K562 (cell line): ENCODE results near the gene NTRK1. TPM values are rescaled to one million over a fixed set of nuclear protein-coding genes. Genes with fewer than 3 reads are reported as not detected.

ENCODE experiments used
- ATAC-seq: fragments of 200-7000 bp; cut with Tn5 transposase; 3 replicates; pipeline ENCODE4 v1.9.1; 2020; ENCODE audit warnings: moderate library complexity
- BruUV-seq: library from RNA; stranded (reverse); fragments of 400-500 nt; replicated peaks from 2 replicates; lab custom pipeline; 2021; lab: Mats Ljungman, UMichigan
- CTCF ChIA-PET: fragments of 300-600 bp; formaldehyde crosslinking; extraction: SDS; loops from one replicate; lab custom pipeline; 2021; ENCODE audit warnings: low intra/inter-chr PET ratio; lab: Yijun Ruan, JAX
- POLR2A ChIA-PET: fragments of 300-600, 350-650 bp; sonication (Branson Sonifier 250); formaldehyde crosslinking; extraction: SDS; loops from one replicate; lab custom pipeline; 2021; ENCODE audit warnings: antibody characterized with exemption, inconsistent platforms; lab: Yijun Ruan, JAX
- DNase-seq, 4 experiments: peaks; one replicate each; pipeline versions ENCODE4 v3.0.0 to v3.0.0-alpha.2; 2011 to 2018; ENCODE audit warnings: low spot score in 3 of 4, mixed read lengths in 3 of 4; ENCODE audit errors: extremely low read depth in 1 of 4
- FAIRE-seq: peaks from 2 replicates; lab custom pipeline; 2011; peaks lifted over from hg19 to GRCh38; lab: Jason Lieb, UNC
- H2AFZ ChIP-seq: 2 replicates; pipeline ENCODE4 v1.6.0; 2011; ENCODE audit warnings: low read depth, low read length, control low read depth, inconsistent platforms
- H3K27ac ChIP-seq: fragments of 200-600 bp; 3 replicates; pipeline ENCODE4 v1.8.0; 2011; ENCODE audit warnings: low read depth, mild to moderate bottlenecking, control low read depth, inconsistent platforms, low read length, moderate library complexity, mixed read lengths; ENCODE audit errors: extremely low read depth
- H3K27me3 ChIP-seq, 2 experiments: fragments of 300-600 bp in 1 of 2; 2 replicates in 1 of 2; 3 replicates in 1 of 2; pipeline versions ENCODE4 v1.6.0 to v1.8.0; 2011; ENCODE audit warnings: inconsistent platforms in 2 of 2, low read length in 2 of 2, mild to moderate bottlenecking in 1 of 2, mixed read lengths in 1 of 2, moderate library complexity in 1 of 2; ENCODE audit not compliant: control insufficient read depth in 2 of 2, insufficient read depth in 2 of 2
- H3K36me3 ChIP-seq: fragments of 300-600 bp; 3 replicates; pipeline ENCODE4 v1.8.0; 2011; ENCODE audit warnings: mild to moderate bottlenecking, low read length, inconsistent platforms; ENCODE audit not compliant: control insufficient read depth, insufficient read depth
- H3K4me1 ChIP-seq, 2 experiments: fragments of 200-600 bp in 1 of 2; replicated peaks in 1 of 2; 2 replicates in 1 of 2; 3 replicates in 1 of 2; pipeline versions ENCODE4 v1.5.1 to v1.8.0; 2011; ENCODE audit warnings: inconsistent platforms in 2 of 2, low read length in 2 of 2, mild to moderate bottlenecking in 1 of 2, mixed read lengths in 1 of 2, moderate library complexity in 1 of 2; ENCODE audit not compliant: control insufficient read depth in 2 of 2, insufficient read depth in 2 of 2
- H3K4me2 ChIP-seq: 2 replicates; pipeline ENCODE4 v1.6.1; 2011; ENCODE audit warnings: low read length, control low read depth, inconsistent platforms, mixed read lengths; ENCODE audit not compliant: insufficient read depth
- H3K4me3 ChIP-seq: fragments of 200-600 bp; sonication (generic), shearing (Covaris generic); 2 replicates; pipeline ENCODE4 v1.5.1; 2016; ENCODE audit warnings: control low read depth, inconsistent platforms
- H3K79me2 ChIP-seq: fragments of 200-600 bp; 3 replicates; pipeline ENCODE4 v1.8.0; 2011; ENCODE audit warnings: low read length, inconsistent platforms; ENCODE audit not compliant: control insufficient read depth, insufficient read depth
- H3K9ac ChIP-seq, 2 experiments: 2 replicates each; pipeline versions ENCODE4 v1.6.0 to v1.6.1; 2011; ENCODE audit warnings: low read depth in 2 of 2, low read length in 2 of 2, control low read depth in 1 of 2, inconsistent platforms in 1 of 2, mild to moderate bottlenecking in 1 of 2, mixed read lengths in 1 of 2; ENCODE audit not compliant: insufficient read depth in 1 of 2
- H3K9me1 ChIP-seq: one replicate; pipeline ENCODE4 v1.6.0; 2011; ENCODE audit warnings: inconsistent platforms, mild to moderate bottlenecking, low read length, moderate library complexity; ENCODE audit not compliant: control insufficient read depth, insufficient read depth
- H3K9me3 ChIP-seq: replicated peaks from 2 replicates; pipeline ENCODE4 v1.5.1; 2011; ENCODE audit warnings: low read depth, low read length, inconsistent platforms; ENCODE audit not compliant: control insufficient read depth, insufficient read depth
- H4K20me1 ChIP-seq: replicated peaks from 2 replicates; pipeline ENCODE4 v1.6.1; 2011; ENCODE audit warnings: low read length, inconsistent platforms, mixed read lengths; ENCODE audit not compliant: control insufficient read depth, insufficient read depth
- ARHGAP35 ChIP-seq: fragments of 450-650 bp; IDR thresholded peaks from 2 replicates; pipeline ENCODE4 v1.6.1; 2018; ENCODE audit not compliant: partially characterized antibody
- BCL6 ChIP-seq: fragments of 250-450 bp; sonication (Bioruptor Pico); IDR thresholded peaks from 2 replicates; pipeline ENCODE4 v1.4.0; 2020
- CEBPG ChIP-seq, 3 experiments: fragments of 200-800 bp in 1 of 3; sonication (Bioruptor generic) in 1 of 3; sonication (generic) in 1 of 3; formaldehyde crosslinking in 1 of 3; IDR thresholded peaks in 2 of 3; conservative IDR thresholded peaks in 1 of 3; 2 replicates each; pipeline versions ENCODE4 v1.6.1 to v1.8.0; 2016 to 2022; ENCODE audit warnings: missing compliant biosample characterization in 2 of 3, missing genetic modification characterization in 2 of 3, mild to moderate bottlenecking in 1 of 3, missing genetic modification reagents in 1 of 3
- EP400 ChIP-seq: fragments of 450-650 bp; IDR thresholded peaks from 2 replicates; pipeline ENCODE4 v1.6.1; 2017; ENCODE audit warnings: antibody characterized with exemption, mild to moderate bottlenecking, moderate library complexity
- HMG20B ChIP-seq: fragments of 250-450 bp; sonication (Bioruptor Pico); IDR thresholded peaks from 2 replicates; pipeline ENCODE4 v1.5.0; 2021; ENCODE audit warnings: mild to moderate bottlenecking
- KDM1A ChIP-seq, 2 experiments: fragments of 450-650 bp; IDR thresholded peaks; 2 replicates each; pipeline ENCODE4 v1.6.1; 2016; ENCODE audit warnings: mild to moderate bottlenecking in 2 of 2
- KLF16 ChIP-seq: IDR thresholded peaks from 2 replicates; pipeline ENCODE4 v1.6.1; 2016; ENCODE audit warnings: antibody characterized with exemption
- NEUROD1 ChIP-seq: fragments of 150-350 bp; IDR thresholded peaks from 2 replicates; pipeline ENCODE4 v1.6.1; 2014; ENCODE audit warnings: borderline replicate concordance, low read length, low read depth; ENCODE audit not compliant: partially characterized antibody
- NR2C2 ChIP-seq, 2 experiments: fragments of 200-800 bp in 1 of 2; sonication (Bioruptor generic) in 1 of 2; sonication (generic) in 1 of 2; formaldehyde crosslinking in 1 of 2; IDR thresholded peaks; 2 replicates each; pipeline versions ENCODE4 v1.6.1 to v1.8.0; 2016 to 2022; ENCODE audit warnings: mild to moderate bottlenecking in 1 of 2, missing compliant biosample characterization in 1 of 2, missing genetic modification characterization in 1 of 2, missing genetic modification reagents in 1 of 2
- POLR2G ChIP-seq: fragments of 200-400 bp; formaldehyde crosslinking; IDR thresholded peaks from 2 replicates; pipeline ENCODE4 v1.6.1; 2017; ENCODE audit warnings: low read depth, mild to moderate bottlenecking, antibody characterized with exemption, low read length, moderate library complexity
- RBM39 ChIP-seq: fragments of 200-400 bp; formaldehyde crosslinking; optimal IDR thresholded peaks from 2 replicates; pipeline ENCODE3; 2018; ENCODE audit warnings: low read depth, low read length
- SMARCA4 ChIP-seq: fragments of 450-650 bp; IDR thresholded peaks from 2 replicates; pipeline ENCODE4 v1.6.1; 2016
- ZNF134 ChIP-seq: fragments of 250-450 bp; sonication (Bioruptor Pico); conservative IDR thresholded peaks from 2 replicates; pipeline ENCODE4 v1.4.0; 2020
- ZNF263 ChIP-seq: sonication (generic); formaldehyde crosslinking; IDR thresholded peaks from 2 replicates; pipeline ENCODE4 v1.8.0; 2022; ENCODE audit warnings: mild to moderate bottlenecking, missing genetic modification reagents, borderline replicate concordance
- ZNF445 ChIP-seq: fragments of 250-450 bp; sonication (Bioruptor Pico); IDR thresholded peaks from 2 replicates; pipeline ENCODE4 v1.4.0; 2020; ENCODE audit warnings: low read depth, mild to moderate bottlenecking, moderate library complexity
- ZNF785 ChIP-seq: fragments of 250-450 bp; sonication (Bioruptor Pico); IDR thresholded peaks from 2 replicates; pipeline ENCODE4 v1.4.0; 2020; ENCODE audit warnings: mild to moderate bottlenecking
- WGBS: fragments of 100-300 bp; shearing (Covaris generic); methylation state at CpG from one replicate; pipeline ENCODE4 v1.1.6; 2016; ENCODE audit warnings: low coverage, mixed read lengths; ENCODE audit not compliant: insufficient coverage; ENCODE audit errors: missing lambda C conversion rate; 5-methylcytosine and 5-hydroxymethylcytosine counted together
- in situ Hi-C: fragments of 300-500 bp; cut with MboI; formaldehyde crosslinking; loops from 4 replicates; pipeline ENCODE4 v1.15.0; 2018; ENCODE audit warnings: inconsistent platforms, mixed read lengths
- intact Hi-C: fragments of 100-400 bp; cut with micrococcal nuclease; formaldehyde crosslinking; loops from 2 replicates; pipeline ENCODE4 v1.14.2; 2022
- polyA plus RNA-seq, 8 experiments: library from polyadenylated mRNA; depleted of rRNA in 4 of 8; stranded (reverse) in 5 of 8; unstranded in 3 of 8; fragments of >200 nt; fragmentation: Nextera tagmentation in 2 of 8; fragmentation: Illumina TruSeq in 1 of 8; extraction: Ambion mirVana in 2 of 8; extraction: Trizol in 1 of 8; gene quantifications; 2 replicates each; pipeline versions ENCODE4 v1.2.1 to v1.2.3, GENCODE V29; 2011 to 2014; ENCODE audit warnings: inconsistent platforms in 1 of 8, missing spikeins in 1 of 8
- total RNA-seq, 7 experiments: library from RNA; depleted of rRNA in 6 of 7; stranded (reverse); fragments of >200 nt in 6 of 7; fragmentation: Illumina TruSeq in 2 of 7; extraction: Trizol in 2 of 7; gene quantifications; 2 replicates each; pipeline versions ENCODE4 v1.2.1 to v1.2.3, GENCODE V29; 2011 to 2021; ENCODE audit warnings: low replicate concordance in 1 of 7
- TF ChIP-seq, protein P1 (sequence below): fragments of 250-450 bp; sonication (Bioruptor Pico); IDR thresholded peaks from 2 replicates; pipeline ENCODE4 v1.4.0; 2020; ENCODE audit warnings: mild to moderate bottlenecking, moderate library complexity, borderline replicate concordance

Gene NTRK1
- total and polyA plus RNA-seq, 9 of the 15 experiments (the other 6 are each of a cell fraction or from before 2014, with no cell fraction given): 0.46 to 30.0 (median 7.9) TPM

DNA sequence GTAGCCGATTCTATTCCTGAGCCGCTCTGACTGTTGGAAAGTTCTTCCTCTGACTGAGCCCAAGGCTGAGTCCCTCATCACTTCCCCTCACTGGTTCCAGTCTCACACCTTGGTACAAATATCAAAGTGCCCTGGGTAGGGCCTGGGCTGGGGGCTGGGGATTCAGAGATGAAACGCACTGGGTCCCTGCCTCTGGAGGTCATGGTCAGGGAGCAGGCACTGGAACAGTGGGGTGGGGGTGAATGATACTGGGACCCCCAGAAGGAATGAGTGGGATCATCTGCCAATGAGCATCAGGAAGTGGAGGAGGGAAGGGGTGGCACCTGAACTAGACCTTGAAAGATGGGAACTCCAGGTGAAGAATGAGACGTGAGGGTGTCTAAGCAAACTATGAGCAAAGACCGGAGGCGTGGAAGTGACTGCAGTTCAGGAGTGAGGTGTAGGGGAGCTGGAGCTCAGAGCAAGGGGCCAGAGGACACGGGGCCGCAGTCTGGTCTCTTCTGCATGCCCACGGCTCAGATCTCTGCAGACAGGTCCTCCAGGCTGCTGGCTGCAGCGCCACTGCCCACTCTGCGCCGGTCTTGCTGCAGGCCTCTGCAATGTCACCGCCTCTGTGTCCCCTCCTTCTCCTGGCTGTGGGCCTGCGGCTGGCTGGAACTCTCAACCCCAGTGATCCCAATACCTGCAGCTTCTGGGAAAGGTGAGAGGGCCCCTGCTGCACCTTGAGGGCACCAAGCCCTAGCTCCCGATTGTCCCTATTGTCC lies 42.8 kb downstream of the NTRK1 start:
- Histone ChIP-seq H3K9me3 (no peaks in the 10 kb centered on the region), H3K4me2 (no peak overlapping the region), H3K27me3 (no peaks in the 10 kb centered on the region), H3K9me1 (peaks cover 4% of the 10 kb centered on the region), H3K4me1 (peaks cover 26 to 50% of the 10 kb centered on the region in 2 experiments), H2AFZ (no peak overlapping the region), H3K36me3 (no peaks in the 10 kb centered on the region), H3K27ac (no peak overlapping the region), H3K9ac (peak overlapping the region in 1 of 2 experiments; percentile 39; a peak in 2 of 4 replicates), H4K20me1 (no peaks in the 10 kb centered on the region), H3K79me2 (no peaks in the 10 kb centered on the region), H3K4me3 (no peak overlapping the region)
- TF ChIP-seq CEBPG (CRISPR knock-in tag; IDR thresholded peaks at IDR 0.05) (no peak), CEBPG (tag; conservative IDR thresholded peaks at IDR 0.05 in 1 of 2, IDR thresholded peaks at IDR 0.05 in 1 of 2) (no peak), POLR2G (no peak), ZNF134 (CRISPR knock-in tag) (no peak), NEUROD1 (no peak), NR2C2 (CRISPR knock-in tag; IDR thresholded peaks at IDR 0.05) (no peak), NR2C2 (tag; IDR thresholded peaks at IDR 0.05) (no peak), ZNF785 (CRISPR knock-in tag) (no peak), ZNF263 (CRISPR knock-in tag) (no peak), BCL6 (CRISPR knock-in tag) (no peak), HMG20B (CRISPR knock-in tag) (no peak), ARHGAP35 (no peak), SMARCA4 (no peak), EP400 (no peak), ZNF445 (CRISPR knock-in tag) (no peak), KLF16 (no peak), RBM39 (no peak), KDM1A (IDR thresholded peaks at IDR 0.05) (no peak)
- TF ChIP-seq, protein P1, sequence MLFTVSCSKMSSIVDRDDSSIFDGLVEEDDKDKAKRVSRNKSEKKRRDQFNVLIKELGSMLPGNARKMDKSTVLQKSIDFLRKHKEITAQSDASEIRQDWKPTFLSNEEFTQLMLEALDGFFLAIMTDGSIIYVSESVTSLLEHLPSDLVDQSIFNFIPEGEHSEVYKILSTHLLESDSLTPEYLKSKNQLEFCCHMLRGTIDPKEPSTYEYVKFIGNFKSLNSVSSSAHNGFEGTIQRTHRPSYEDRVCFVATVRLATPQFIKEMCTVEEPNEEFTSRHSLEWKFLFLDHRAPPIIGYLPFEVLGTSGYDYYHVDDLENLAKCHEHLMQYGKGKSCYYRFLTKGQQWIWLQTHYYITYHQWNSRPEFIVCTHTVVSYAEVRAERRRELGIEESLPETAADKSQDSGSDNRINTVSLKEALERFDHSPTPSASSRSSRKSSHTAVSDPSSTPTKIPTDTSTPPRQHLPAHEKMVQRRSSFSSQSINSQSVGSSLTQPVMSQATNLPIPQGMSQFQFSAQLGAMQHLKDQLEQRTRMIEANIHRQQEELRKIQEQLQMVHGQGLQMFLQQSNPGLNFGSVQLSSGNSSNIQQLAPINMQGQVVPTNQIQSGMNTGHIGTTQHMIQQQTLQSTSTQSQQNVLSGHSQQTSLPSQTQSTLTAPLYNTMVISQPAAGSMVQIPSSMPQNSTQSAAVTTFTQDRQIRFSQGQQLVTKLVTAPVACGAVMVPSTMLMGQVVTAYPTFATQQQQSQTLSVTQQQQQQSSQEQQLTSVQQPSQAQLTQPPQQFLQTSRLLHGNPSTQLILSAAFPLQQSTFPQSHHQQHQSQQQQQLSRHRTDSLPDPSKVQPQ: no peak
- BruUV-seq: no TSS peak
- CTCF ChIA-PET: no interaction called here
- FAIRE-seq (no peak), DNase-seq (no peak), ATAC-seq (no peak)
- WGBS: 56% methylated on average over 15 of the region's 15 CpGs
- POLR2A ChIA-PET: interaction anchor here (0.6 kb wide), 1 partner anchor 9 kb away, joined by 3 read pairs; no protein-coding TSS in a partner anchor
- intact Hi-C loops: no loop called here
- in situ Hi-C loops: no loop called here
